GM12892 (cell line): ENCODE results near the gene SKOR1.

Experiments
- POLR2A ChIP-seq: IDR thresholded peaks from 2 replicates; pipeline ENCODE4 v1.6.1; 2011; ENCODE audit warnings: low read depth, low read length, control low read depth
- POLR2AphosphoS5 ChIP-seq: IDR thresholded peaks from 2 replicates; pipeline ENCODE4 v1.6.1; 2011; ENCODE audit warnings: low read depth, low read length, control low read depth
- TAF1 ChIP-seq: IDR thresholded peaks from 2 replicates; pipeline ENCODE4 v1.6.1; 2011; ENCODE audit warnings: low read depth, mild to moderate bottlenecking, control low read depth, low read length, borderline replicate concordance

- TF ChIP-seq TAF1 (no peak), POLR2A (no peak), POLR2AphosphoS5 (no peak)
Observed at GRCh38 chr15:67820992-67821783, 4.1 kb upstream of the SKOR1 start.
